NCI-H2081 (cell line): ENCODE results near the gene ITGA7.

Source experiments
- DNase-seq, 2 experiments: peaks; one replicate each; lab custom pipeline; 2025; lab: John Stamatoyannopoulos, UW

ITGA7 gene

DNA sequence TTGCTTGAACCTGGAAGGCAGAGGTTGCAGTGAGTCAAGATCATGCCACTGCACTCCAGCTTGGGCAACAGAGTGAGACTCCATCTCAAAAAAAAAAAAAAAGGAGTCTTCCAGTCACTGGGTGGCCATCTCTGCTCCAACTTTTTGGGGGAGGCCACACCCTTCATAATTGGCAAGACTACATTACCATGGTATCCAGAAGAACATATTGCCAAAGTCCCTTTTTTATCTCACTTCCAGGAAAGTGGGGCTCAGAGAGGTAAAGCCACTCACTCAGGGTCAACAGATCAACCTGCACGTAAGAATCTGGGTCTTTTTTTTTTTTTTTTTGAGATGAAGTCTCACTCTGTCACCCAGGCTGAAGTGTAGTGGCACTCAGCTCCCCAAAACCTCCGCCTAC, 26.2 kb upstream of the ITGA7 start:
- no peak for DNase-seq

DNA sequence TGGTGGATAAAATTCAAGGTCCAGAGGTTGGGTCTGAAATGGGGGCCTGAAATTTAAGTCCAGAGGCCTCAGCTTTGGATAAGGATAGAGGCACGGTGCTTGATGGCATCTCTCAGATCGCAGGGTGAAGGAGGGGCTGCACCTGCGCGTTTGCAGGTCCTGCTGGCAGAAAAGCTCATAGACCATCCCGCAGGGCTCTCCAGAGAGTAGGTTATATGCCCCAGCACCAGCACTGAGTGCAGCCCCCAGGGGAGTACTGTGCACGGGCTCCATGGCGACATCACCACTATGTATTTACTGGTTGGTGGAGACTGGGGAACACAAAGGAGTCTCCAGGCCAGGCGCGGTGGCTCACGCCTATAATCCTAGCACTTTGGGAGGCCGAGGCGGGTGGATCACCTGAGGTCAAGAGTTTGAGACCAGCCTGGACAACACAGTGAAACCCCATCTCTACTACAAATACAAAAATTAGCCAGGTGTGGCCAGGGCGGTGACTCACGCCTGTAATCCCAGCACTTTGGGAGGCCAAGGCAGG, 25.4 kb upstream of the ITGA7 start:
- DNase-seq: no peak

DNA sequence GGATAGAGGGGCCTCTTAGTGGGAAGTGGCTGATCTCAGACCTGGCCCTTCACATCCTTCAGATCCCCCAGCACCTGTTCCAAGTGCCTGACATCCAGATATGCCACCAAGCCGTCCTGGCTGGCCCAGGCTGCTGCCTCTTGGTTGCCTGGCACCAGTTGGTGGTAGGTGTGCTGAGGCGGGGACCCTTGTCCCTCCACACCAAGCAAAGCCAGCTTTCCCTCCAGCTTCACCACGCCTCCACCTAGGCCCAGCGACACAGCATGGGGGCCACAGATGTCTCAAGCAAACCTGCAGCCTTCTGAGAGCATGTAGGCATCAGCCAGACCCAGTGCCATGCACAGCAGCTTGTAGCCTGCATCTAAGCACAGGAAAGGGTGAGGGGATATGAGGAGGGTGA, 24.6 kb upstream of the ITGA7 start:
- DNase-seq: no peak

DNA sequence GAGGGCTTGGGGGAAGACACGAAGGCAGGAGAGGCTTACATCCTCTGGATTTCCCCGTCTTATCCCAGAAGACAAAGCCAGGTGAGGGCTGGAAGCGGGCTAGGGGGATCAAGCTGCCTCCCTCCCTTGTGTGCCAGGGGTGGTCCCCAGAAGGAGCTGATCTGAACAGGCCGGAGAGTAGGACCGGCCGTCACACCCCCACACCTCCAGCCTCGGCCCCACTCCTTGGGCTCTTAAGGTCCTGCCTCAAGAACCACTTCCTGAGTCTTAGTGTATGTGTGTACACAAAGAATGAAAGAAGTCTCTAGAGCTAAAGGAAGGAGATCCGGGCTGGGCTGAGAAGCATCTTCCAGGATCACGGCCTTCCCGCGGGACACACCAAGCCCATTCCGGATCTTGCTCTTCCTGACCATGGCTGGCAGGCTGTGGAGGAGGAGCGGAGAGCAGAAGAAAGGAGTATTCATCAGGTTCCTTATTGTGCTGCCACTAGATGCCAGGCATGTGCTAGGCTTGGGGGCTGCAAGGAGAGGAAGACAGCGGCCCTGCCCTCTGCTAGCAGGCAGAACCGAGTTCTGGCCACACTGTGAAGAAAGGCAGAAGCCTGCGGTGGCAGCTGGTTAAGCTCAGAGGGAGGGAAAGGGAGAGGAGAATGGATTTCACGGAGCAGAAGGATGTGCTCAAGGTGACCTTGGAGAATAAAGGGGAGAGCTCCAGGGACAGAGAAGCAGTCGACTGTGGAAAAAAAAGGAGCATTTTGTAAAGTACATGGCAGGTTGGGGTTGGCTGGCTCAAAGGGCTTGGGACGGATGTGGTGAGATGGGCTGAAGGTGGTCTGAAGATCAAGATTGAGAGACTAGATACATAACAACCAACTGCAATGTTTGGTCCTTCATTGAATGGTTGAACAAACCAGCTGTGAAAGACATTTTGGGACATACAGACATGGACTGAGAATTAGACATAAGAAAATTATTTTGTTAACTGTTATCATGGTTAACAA, 22.4 kb upstream of the ITGA7 start:
- no peak for DNase-seq

DNA sequence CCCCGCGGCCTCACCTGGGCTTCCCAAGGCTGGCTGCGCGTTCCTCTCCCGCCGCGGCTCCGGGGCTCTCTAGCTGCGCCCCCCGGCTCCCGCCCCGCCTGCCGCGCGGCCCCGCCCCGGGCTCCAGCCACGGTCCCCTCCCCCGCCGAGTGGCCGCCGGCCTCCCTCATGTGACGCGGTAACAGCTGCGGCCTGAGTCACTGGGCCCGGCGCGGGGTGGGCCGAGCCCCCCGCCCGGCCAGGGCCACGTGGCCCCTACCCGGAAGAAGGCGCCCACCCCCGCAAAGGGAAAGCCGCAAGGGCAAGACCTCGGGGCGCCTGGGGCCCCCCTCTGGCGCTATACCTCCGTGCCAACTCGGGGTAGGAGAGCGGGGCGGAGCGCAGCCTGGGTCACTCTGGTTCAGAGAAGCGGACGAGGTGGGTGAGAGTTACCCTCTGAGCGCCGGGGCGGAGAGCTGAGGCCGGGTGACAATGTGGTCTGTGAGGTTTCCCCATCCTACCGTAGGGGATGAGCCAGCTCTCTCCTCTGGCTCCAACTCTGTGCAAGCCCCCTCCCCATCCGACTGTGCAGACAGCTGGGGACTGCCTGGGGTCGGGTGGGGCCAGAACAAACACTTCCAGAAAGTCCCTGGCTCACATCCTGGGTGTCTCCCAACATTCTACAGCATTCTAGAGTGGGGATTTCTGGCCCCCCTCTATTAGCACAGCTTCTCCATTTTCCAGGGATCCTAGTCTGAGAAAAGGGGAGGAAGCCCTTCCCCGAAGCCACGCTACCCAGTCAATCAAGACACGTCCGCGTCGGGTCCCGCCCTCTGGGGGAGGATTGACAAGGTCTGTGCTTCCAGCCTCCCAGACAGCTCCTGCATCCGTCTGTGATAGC, 21.5 kb upstream of the ITGA7 start, which contains the start of gene CD63:
Gene CD63, minus strand, starts transcription at position 71 of the 880 bp plus-strand sequence. CDS start 668 bp downstream, outside the sequence.
- peak; percentile 68 to 87 for DNase-seq

DNA sequence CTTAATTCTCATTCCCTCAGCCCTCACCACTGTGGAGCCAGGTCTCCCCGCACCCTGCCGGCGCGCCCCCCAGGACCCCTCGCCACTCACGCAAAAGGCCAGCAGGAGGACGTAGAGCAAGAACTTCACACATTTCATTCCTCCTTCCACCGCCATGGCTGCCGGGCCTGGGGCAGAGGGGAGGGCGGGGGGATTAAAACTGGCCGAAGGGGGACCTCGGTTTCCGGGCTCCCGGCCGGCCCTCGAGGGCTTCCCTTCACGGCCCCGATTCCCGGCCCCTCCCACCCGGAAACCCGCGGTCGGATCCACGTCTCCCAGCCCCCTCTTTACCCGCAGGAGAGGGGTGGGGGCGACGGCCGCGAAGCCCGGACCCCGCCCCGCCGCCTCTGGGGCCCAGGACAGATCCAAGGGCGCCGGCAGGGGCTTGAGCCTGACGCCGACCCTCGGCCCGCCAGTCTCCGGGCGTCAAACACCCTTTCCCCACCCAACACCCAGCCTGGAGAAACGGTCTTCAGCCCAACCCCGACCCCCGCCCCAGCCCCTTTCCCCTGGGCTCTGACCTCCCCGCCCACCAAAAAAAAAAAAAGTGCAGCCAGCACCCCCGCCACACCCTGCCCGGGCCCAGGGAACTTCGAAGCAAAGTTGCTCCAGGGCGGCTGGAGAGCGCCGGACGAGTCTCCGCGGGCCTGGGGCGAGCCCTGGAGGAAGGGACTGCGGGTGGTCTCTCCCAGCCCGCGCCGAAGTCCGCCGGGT, 20.7 kb upstream of the ITGA7 start:
- DNase-seq: peak; percentile 51 to 57

DNA sequence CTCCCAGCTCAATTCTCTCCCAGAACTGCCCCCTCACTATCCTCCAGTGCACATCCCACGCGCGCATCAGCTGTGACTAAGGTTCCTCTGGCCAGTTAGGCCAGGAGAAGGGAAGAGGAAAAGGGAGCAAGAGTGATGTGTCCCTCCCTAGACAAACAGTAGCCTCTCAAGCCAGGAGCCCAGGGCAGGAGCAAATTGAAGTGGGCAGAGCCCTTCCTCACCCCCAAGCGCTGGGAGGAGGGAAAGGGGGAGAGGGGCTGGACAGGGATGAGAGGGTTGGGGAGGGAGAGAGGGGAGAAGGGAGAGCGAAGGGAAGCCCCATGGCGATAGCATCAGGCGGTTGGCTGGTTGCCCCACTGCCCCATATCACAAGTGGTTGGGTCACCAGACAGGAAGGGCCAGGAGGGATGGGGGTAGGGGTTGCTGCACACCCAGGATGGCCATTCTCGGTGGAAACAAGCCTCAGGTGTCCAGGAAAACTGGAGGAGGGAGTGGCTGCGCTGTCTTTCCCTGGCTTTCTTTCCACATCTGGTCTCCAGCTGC, 20.0 kb upstream of the ITGA7 start:
- no peak for DNase-seq

DNA sequence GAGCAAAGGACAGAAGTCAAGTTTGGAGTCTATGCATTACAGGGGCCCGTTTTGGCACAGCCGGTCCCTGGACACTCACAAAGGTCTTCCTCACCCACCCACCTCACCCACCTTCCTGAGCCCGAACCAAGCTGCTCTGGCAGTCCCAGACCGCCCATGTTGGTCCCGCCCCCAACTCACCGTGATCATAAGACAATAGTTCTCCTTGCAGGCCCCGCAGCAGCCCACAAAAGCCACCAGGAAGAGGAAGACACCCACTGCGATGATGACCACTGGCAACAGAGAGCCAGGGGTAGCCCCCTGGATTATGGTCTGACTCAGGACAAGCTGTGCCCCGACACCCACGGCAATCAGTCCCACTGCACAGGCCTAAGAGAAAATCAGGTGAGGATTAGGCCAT, 19.3 kb upstream of the ITGA7 start:
- no peak for DNase-seq

DNA sequence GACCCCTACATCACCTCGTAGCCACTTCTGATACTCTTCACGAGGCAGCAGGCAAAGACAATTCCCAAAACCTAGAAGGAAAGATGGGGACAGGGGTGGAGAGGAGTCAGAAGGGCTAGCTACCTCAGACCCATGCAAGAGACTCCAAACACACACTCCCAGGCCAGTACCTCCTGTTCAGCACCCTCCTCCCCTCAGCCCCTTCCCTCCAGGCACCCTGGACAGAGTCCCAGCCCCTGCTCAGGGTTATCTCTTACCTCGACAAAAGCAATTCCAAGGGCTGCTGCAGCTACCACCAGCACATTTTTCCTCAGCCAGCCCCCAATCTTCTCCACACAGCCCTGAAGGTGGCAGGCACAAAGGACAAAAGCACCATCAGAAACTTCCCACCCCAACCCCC, 17.9 kb upstream of the ITGA7 start:
- DNase-seq: no peak

DNA sequence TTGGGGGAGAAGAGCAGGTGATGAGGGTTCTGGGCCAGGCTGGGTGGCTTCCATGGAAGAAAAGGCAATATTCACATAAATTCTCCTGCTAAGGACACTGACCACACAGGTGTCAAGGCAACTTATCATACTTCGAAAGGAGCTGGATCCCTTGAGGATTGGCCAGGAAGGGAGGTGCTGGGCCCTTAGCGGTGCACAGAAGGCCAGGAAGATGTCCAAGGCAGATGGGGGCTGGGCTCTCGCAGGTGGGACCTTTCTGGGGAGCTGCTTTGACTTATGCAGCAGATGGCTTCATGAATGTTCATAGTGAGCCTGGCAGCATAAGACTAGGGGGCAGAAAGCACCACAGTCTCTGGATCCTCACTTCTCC, 17.2 kb upstream of the ITGA7 start:
- DNase-seq: no peak

DNA sequence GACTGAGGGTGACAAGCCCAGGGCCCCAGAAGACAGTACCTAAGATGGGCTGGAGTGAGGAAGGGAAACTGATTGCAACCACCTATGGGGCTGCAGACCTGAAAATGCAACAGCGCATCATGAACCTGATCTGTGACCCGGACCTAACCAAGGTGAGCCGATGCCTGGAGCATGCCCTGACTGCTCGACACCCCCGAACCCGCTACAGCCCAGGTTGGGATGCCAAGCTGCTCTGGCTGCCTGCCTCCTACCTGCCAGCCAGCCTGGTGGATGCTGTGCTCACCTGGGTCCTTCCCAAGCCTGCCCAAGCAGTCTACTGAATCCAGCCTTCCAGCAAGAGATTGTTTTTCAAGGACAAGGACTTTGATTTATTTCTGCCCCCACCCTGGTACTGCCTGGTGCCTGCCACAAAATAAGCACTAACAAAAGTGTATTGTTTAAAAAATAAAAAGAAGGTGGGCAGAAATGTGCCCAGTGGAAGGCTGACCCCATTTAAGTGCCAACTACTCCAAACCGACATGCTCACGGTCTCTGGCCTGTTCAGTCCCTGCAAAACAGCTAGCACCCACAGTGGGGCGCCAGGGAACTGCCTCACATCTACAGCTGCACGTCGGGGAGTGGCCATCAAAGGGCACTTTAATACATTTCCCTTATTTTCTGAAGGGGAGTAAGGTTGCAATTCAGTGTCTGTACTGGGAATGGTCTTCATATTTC, 16.7 kb upstream of the ITGA7 start:
- DNase-seq: peak; percentile 33 to 47

DNA sequence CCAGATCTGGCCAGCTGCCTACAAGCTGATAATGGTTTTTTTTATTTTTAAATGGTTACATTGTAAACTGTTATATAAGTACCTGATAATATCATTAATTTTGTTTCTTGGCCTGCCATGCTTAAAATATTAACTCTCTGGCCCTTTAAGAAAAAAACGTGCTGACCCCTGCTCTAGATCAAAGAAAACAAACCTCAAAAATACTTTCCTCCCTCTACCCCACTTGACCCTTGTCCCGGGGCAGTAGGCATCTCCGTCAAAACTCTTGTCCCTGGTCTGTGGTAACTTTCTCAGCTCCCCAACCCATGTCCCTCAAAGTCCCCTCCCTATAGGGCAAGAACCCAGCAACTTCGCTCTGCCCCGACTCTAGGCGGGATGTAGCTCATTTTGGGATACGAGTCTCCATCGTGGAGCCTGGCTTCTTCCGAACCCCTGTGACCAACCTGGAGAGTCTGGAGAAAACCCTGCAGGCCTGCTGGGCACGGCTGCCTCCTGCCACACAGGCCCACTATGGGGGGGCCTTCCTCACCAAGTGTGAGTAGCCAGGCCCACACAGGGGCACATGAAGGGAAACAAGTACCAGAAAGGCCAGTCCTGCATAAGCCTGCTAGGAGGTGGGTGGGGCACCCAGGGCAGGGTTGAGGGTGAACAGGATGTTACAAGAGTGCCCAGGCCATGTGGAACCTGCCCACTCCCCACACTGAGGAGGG, 16.0 kb upstream of the ITGA7 start:
- no peak for DNase-seq

DNA sequence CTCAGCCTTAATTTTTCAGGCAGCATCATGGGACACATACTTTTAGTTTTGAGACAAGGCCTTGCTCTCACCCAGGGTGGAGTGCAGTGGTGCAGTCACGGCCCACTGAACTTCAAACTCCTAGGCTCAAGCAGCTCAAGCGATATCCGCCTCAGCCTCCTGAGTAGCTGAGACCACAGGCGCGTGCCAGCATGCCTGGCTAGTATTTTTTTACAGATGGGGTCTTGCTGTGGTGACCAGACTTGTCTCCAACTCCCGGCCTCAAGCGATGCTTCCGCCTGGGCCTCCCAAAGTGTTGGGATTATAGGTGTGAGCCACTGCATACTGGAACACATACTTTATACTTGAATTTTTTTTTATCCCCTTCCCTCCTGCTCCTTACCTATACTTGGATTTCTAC, 15.2 kb upstream of the ITGA7 start:
- DNase-seq: no peak

DNA sequence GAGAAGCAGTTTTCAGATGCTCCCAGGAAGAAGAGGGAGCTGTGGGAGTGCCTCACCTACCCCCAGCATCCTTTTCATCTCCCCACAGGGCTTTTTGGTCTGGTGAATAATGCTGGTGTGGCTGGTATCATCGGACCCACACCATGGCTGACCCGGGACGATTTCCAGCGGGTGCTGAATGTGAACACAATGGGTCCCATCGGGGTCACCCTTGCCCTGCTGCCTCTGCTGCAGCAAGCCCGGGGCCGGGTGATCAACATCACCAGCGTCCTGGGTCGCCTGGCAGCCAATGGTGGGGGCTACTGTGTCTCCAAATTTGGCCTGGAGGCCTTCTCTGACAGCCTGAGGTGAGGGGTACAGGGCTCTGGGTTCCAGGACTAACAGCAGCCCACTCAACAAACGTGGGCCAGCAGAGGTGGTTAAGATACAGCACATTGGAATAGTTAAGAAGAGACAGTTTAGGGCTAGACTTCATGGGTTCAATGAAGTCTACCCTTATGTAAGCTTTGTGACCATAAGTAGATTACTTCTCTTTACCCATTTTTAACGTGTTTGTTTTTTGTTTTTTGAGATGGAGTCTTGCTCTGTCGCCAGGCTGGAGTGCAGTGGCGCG, 14.0 kb upstream of the ITGA7 start:
- no peak for DNase-seq

DNA sequence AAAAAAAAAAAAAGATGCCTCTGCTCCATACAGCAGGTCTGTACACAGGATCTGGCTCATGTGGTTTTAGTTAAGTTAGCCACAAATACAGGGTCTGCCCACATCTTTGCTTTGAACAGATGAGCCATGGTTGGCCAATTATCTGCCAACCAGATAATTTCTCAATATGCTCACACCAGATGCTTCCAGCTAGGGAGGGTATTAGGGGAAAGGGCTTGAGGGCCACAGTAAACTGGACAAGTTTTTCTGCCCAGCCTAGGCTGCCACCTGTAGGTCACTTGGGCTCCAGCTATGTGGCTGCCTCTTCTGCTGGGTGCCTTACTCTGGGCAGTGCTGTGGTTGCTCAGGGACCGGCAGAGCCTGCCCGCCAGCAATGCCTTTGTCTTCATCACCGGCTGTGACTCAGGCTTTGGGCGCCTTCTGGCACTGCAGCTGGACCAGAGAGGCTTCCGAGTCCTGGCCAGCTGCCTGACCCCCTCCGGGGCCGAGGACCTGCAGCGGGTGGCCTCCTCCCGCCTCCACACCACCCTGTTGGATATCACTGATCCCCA, 13.3 kb upstream of the ITGA7 start:
- DNase-seq: peak in 1 of 2 experiments; percentile 10

DNA sequence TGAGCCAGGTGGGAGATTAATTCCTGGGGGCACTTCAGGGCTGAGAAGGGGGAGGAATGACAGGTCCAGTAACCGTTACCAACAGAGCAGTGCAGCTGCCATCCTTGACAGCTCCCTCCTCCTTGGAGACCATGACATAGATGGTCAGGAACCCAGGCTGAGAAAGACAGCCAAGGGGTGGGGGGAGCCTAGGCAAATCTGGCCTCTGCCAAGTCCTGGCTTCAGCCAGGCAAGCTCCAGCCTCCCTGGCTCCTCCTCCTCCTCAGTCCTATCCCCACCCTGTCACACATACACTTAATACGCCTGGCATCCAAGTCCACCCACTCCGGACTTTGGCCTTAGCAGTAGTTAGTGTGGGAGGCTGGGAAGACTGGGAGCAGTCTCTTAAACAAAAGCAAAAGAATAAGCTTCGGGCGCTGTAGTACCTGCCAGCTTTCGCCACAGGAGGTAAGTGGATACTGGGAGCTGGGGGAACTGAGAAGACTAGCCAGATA, 12.4 kb upstream of the ITGA7 start, which contains the start of gene RDH5:
Gene RDH5, plus strand, starts transcription at position 323 of the 494 bp plus-strand sequence. CDS start 792 bp downstream, outside the sequence.
- DNase-seq: no peak

DNA sequence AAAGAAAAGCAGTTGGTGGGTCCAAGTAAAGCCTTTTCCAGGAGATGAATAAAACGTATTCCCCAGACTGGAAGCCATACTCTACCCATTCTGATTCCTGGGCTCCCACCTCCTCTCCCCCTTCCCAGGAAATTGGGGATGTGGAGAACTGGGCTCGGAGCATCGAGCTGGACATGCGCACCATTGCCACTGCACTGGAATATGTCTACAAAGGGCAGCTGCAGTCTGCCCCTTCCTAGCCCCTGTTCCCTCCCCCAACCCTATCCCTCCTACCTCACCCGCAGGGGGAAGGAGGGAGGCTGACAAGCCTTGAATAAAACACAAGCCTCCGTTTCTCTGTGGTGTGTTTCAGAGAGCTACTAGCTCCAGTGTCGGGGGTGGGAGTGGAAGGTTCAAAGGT, 11.7 kb upstream of the ITGA7 start:
- no peak for DNase-seq

DNA sequence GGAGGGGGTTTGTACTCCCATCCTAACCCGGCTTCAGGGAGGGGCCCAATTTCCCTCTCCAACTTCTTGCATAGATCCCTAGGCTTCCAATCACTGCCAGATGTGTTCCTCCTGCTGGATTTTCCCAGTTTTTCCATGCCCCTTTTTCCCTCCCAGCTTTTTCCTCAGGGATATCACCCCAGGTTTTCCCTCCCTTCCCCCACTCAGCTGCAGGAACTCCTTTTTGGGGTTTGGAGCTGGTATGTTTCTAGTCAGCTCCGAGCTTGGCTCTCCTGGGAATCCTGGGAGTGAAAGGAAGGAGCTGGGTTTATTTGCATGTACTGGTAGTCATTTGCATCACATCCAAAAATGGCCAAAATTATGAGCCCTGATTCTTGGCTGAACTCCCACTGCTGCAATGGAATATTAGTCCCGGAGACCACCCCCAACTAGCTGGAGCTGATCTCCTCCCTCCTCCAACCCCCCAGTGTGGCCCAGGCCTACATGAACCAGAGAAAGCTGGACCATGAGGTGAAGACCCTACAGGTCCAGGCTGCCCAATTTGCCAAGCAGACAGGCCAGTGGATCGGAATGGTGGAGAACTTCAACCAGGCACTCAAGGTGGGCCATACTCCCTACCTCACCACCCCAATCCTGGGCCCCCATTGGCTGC, 11.0 kb upstream of the ITGA7 start:
- no peak for DNase-seq

DNA sequence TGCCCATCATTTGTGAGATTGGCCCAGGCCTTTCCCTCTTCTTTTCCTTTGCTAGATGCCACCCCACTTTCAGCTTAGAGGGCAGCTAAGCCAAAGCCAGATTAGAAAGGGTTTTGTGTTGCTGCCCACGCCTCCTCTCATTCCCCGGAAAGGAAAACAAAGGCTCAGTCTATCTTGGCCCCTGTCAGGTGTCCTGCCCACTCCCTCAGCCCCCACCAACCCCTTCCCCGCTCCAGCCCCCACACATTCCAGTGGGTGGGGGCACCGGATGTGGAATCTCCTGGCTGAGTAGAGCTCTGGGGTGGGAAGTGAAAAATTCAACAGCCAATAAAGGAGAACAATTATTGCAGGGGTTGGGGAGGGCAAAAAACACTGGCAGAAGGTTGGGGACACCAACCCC, 10.3 kb upstream of the ITGA7 start:
- DNase-seq: no peak
